Thymus (tissue), 11 donors: Measurements from ENCODE around the gene TEKT3. TPM values are rescaled to one million over a fixed set of nuclear protein-coding genes. Genes with fewer than 3 reads are reported as not detected.

Experiments
- DNase-seq, 9 donors: peaks; one replicate each; pipeline ENCODE4 v3.0.0-alpha.2; 2013; ENCODE audit warnings: low spot score in 9 of 9, low read depth in 6 of 9, missing footprints in 1 of 9
- H3K27ac ChIP-seq, 2 donors: one replicate each; pipeline ENCODE4 v1.5.1; 2013; ENCODE audit warnings: control low read depth in 1 of 2, low read depth in 1 of 2, low read length in 1 of 2, mild to moderate bottlenecking in 1 of 2, moderate library complexity in 1 of 2
- H3K27me3 ChIP-seq, 2 donors: one replicate each; pipeline ENCODE4 v1.5.1; 2013; ENCODE audit warnings: low read length in 1 of 2; ENCODE audit not compliant: control insufficient read depth in 2 of 2, insufficient read depth in 1 of 2
- H3K36me3 ChIP-seq, 2 donors: one replicate each; pipeline ENCODE4 v1.5.1; 2013; ENCODE audit warnings: low read length in 1 of 2, mild to moderate bottlenecking in 1 of 2, moderate library complexity in 1 of 2; ENCODE audit not compliant: control insufficient read depth in 2 of 2, insufficient read depth in 2 of 2
- H3K4me1 ChIP-seq, 2 donors: one replicate each; pipeline ENCODE4 v1.5.1; 2013; ENCODE audit warnings: low read length in 2 of 2; ENCODE audit not compliant: control insufficient read depth in 2 of 2, insufficient read depth in 2 of 2
- H3K4me3 ChIP-seq, 2 donors: one replicate each; pipeline ENCODE4 v1.5.1; 2013; ENCODE audit warnings: low read length in 2 of 2, control low read depth in 1 of 2, mild to moderate bottlenecking in 1 of 2
- H3K9me3 ChIP-seq, 2 donors: one replicate each; pipeline ENCODE4 v1.5.1; 2013; ENCODE audit warnings: low read length in 1 of 2, mild to moderate bottlenecking in 1 of 2; ENCODE audit not compliant: control insufficient read depth in 2 of 2, insufficient read depth in 1 of 2
- WGBS: extraction: QIAGEN DNeasy Blood & Tissue Kit; methylation state at CpG from one replicate; pipeline ENCODE4 v1.1.7; 2013; 5-methylcytosine and 5-hydroxymethylcytosine counted together
- polyA plus RNA-seq: library from polyadenylated mRNA; stranded (reverse); fragments of 200-250 nt; gene quantifications from one replicate; pipeline ENCODE4 v1.2.3, GENCODE V29; 2013
- total RNA-seq: library from RNA; stranded (reverse); fragments of 120-200 nt; gene quantifications from one replicate; pipeline ENCODE4 v1.2.4, GENCODE V29; 2013
- donor health status: healthy.

TEKT3 gene
- total and polyA plus RNA-seq, 2 donors, result 0.38 to 0.64 TPM

DNA sequence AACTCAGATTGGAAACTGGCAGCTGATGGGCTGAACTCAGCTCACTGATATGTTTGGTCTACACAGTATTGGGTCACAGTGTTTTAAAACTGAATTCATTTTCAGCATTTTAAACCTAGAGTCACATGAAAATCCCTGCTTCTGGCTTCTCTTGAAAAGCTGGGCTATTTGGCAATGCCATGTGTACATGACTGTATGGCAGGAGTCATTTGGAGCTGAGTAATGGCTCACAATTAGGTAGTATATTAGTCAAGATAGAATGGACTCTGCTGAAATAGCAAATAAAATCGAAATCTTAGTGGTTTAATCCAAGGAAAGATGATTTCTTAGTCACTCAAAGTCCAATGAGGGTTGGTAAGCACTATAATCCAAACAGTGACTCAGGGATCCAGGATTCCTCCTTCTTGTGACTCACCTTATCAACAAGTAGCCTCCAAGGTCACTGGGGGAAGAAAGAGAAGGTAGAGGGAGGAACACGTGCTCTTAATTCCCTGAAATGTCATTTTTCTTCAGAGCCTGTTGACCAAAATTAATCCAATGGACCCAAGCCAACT lies 62.4 kb downstream of the TEKT3 start:
- WGBS, result 67% methylated on average over 2 of the region's 2 CpGs
- H3K9me3 ChIP-seq, result no peaks in the 10 kb centered on the region
- no peaks in the 10 kb centered on the region for H3K4me1 ChIP-seq
- no peaks in the 10 kb centered on the region for H3K36me3 ChIP-seq
- no peak overlapping the region for H3K27ac ChIP-seq
- H3K27me3 ChIP-seq, result peaks cover 0 to 2% of the 10 kb centered on the region in 2 donors
- DNase-seq, result no peak
- H3K4me3 ChIP-seq, result no peak overlapping the region

DNA sequence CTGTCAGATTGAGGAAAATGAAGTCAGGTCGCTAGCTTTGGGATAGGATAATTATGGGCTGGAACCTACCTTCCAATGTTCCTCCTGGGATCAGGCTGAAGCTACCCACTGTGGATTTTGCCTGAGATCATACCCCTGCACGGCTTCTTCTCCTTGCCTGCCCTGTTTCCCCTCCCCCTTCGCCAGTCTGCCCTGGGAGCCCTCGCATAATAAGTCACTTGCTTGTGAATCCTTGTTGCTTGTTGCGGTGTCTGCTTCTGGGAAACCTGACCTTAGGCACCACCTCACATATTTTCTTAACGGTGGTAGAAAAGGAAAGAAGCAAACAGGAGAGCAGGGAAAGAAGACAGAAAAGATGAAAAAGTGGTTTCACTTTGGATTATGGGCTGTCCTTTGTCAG lies 63.0 kb downstream of the TEKT3 start:
- Histone ChIP-seq H3K36me3 (no peaks in the 10 kb centered on the region), H3K27ac (no peak overlapping the region), H3K9me3 (no peaks in the 10 kb centered on the region), H3K4me3 (no peak overlapping the region), H3K4me1 (no peaks in the 10 kb centered on the region), H3K27me3 (peaks cover 0 to 2% of the 10 kb centered on the region in 2 donors)
- DNase-seq, result no peak
- WGBS, result 45% methylated on average over 6 of the region's 6 CpGs

DNA sequence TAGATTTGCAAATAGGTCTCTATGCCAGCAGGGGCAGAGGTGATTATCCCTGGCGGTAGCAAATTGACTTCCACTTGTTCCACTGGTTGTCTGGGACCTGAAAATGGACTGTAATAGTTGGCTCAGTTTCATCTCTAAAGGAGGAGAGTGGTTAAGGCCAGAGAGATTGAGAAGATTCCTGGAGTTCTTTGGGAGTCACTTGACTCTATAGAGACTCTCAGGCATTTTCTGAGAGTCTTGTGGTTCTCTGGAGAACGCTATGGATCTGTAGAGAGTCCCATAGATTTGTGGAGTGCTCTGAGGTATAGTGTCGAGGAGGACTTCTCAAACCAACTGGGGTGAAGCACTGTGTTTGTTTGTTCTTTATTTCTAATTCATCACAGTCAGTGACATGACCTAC lies 67.4 kb downstream of the TEKT3 start:
- Histone ChIP-seq H3K36me3 (no peaks in the 10 kb centered on the region), H3K27ac (no peak overlapping the region), H3K9me3 (no peaks in the 10 kb centered on the region), H3K4me3 (no peak overlapping the region), H3K4me1 (no peaks in the 10 kb centered on the region), H3K27me3 (peaks cover 0 to 5% of the 10 kb centered on the region in 2 donors)
- no peak for DNase-seq
- WGBS, result 90% methylated on average over 3 of the region's 3 CpGs

DNA sequence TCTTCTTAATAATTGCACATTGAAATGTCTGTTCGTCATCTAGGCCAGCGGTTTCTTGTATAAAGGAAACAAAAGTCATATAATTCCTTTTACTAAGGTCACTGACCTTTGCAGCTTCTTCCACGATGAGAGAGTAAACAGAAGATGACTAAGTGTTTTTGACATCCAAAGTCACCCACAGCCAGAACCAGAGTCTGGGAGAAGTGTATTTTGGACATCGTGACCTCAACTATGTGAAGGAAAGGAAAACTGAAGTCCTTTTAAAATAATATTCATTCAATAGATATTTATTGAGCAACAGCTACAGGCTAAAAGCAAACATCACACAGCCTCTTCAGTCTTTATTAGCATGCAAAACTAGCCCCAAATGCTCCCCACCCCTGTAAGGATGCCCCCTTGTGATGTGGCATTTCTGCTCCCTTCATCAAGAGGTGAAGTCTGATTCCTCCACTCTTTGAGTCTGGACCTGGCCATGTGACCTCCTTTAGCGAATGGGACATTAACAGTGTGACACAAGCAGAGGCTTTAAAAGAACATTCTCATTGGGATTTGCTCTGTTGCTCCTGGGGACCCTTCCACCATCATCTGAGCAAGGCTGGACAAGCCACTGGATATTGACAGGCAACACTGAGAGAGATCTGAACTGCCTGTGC lies 68.1 kb downstream of the TEKT3 start:
- Histone ChIP-seq H3K4me3 (no peak overlapping the region), H3K27ac (no peak overlapping the region), H3K27me3 (peaks cover 0 to 5% of the 10 kb centered on the region in 2 donors), H3K4me1 (no peaks in the 10 kb centered on the region), H3K36me3 (no peaks in the 10 kb centered on the region), H3K9me3 (no peaks in the 10 kb centered on the region)
- DNase-seq, result no peak
- WGBS, result 91% methylated on average over 5 of the region's 5 CpGs

DNA sequence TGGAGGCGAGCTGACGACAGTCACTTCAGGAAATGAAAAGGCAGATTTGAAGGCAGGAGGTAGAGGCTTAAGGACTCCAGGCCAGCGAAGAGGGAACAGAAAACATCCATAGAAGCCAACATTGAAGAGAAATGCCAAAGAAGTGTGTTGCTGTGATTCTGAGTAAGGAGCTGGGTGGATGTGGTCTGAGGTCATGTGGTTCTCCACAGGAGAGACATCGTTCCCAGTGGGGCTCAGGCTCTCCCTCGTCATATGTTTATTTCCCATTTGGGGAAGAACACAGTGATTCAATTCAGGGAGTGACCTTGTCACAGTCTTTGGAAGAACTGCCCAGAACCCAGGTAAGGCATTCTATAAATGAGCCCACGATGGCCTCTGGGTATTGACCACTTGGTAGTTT lies 69.7 kb downstream of the TEKT3 start:
- peaks cover 0 to 7% of the 10 kb centered on the region in 2 donors for H3K27me3 ChIP-seq
- 89% methylated on average over 6 of the region's 6 CpGs for WGBS
- no peaks in the 10 kb centered on the region for H3K4me1 ChIP-seq
- H3K9me3 ChIP-seq, result no peaks in the 10 kb centered on the region
- H3K36me3 ChIP-seq, result no peaks in the 10 kb centered on the region
- H3K27ac ChIP-seq, result no peak overlapping the region
- H3K4me3 ChIP-seq, result no peak overlapping the region
- no peak for DNase-seq

DNA sequence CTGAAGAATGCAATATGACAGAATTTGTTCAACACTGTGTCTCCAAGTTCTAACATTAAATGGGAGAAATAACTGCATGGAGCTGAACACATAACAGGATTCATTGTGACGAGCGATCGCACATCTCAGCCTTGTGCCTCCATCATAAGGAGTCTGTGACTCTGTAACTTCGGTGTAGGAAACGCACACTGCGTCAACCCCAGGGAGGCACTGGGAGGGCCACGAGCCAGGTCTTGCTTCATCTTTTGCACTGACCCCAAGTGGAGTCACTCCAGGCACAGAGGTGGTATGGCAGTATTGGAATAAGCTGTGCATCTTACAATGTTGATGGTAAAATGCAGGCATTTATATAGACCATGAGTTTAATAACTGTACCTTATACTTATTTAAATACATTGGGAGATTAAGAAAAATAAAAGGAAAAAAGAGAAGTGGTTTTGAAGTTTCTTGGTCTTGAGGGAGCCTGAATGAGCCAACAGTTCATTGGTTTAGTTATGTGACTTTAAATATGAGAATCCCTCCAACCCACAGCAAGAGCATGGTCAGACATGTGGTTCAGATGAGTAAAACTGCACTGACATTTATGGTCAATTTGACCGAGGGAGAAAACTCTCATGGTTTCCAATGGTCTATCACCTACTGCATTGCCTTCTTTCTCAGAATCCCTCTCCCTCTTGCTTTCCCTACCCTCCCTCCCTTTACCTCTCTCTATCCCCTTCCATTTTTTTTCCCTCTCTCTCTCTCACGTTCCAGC lies 70.6 kb downstream of the TEKT3 start:
- WGBS, result 94% methylated on average over 9 of the region's 9 CpGs

DNA sequence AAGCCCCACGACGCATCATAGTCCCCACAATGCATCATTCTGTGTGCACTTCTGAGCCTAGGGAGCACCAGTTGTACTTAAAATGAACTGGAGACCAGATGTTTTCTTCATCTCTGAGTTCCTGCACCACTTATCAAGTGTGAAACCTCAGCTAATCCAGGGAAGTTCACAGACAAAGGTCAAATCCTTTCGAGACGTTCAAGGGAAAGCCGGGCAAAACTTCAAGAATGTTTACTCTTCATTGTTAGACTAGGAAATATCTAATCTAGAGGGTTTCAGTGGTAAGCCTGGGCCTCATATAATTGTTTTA lies 71.7 kb downstream of the TEKT3 start:
- Histone ChIP-seq H3K4me1 (no peaks in the 10 kb centered on the region), H3K4me3 (no peak overlapping the region), H3K9me3 (peaks cover 0 to 1% of the 10 kb centered on the region in 2 donors), H3K36me3 (no peaks in the 10 kb centered on the region), H3K27ac (no peak overlapping the region), H3K27me3 (peaks cover 6 to 23% of the 10 kb centered on the region in 2 donors)
- no peak for DNase-seq
- 92% methylated on average over 5 of the region's 5 CpGs for WGBS

More for the DNA sequence above, 70.6 kb downstream of the TEKT3 start:
- Histone ChIP-seq H3K4me1 (no peaks in the 10 kb centered on the region), H3K27ac (no peak overlapping the region), H3K27me3 (peaks cover 0 to 15% of the 10 kb centered on the region in 2 donors), H3K36me3 (no peaks in the 10 kb centered on the region), H3K9me3 (no peaks in the 10 kb centered on the region), H3K4me3 (no peak overlapping the region)
- DNase-seq, result no peak

DNA sequence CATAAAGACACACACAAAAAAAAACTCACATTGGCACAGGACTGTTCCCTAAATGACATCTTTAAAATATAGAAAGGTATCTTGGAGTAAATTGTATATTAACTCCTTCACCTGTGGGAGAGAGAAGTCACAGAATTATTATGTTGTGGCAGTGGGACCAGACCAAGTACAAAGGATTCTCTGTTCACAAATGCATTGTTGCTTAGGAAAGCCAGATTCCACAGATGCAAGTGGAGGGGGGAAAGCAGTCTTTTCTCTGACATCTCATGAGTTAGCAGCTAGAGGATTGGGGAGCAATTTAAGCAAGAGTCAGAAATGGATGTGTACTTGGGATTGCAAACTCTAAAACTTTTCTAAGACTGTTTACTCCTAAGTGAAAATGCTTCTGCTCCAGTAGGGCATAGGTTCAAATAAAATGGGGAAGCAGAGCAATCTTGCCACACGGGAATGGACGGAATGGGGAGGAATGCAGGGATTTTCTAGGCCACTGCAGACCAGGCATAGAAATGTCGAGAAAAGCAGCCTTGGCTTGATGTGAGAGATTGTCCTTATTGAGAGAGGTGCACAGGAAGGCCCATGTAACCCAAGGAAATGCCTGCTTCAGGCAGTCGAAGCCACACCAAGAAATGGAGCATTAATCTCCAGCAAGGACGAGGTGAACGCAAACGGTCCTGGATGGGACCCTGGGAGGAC lies 72.2 kb downstream of the TEKT3 start:
- H3K27ac ChIP-seq, result no peak overlapping the region

DNA sequence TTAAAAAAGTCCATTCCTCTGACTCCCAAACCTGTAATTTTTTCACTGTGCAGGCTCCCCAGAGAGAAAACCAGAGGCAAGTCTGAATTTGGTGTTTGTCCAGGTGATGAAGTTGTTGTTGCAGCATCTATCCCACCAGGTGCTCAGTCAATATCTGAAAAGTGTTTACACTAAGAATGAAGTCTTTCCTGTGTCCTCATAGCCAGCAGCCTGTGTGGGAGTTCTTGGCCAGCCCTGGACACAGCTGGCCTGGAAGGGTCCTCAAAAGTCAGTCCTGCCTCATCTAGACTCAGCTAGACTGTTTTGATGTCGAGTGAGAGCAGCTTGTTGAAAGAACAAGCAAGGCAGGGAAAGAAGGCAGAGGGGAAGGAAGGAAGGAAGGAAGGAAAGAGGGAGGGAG lies 72.9 kb downstream of the TEKT3 start:
- H3K4me1 ChIP-seq, result no peaks in the 10 kb centered on the region
- no peak for DNase-seq
- 52% methylated on average over 1 of the region's 1 CpG for WGBS
- no peaks in the 10 kb centered on the region for H3K36me3 ChIP-seq
- H3K27me3 ChIP-seq, result peaks cover 13 to 34% of the 10 kb centered on the region in 2 donors
- H3K4me3 ChIP-seq, result no peak overlapping the region
- no peak overlapping the region for H3K27ac ChIP-seq
- peaks cover 0 to 1% of the 10 kb centered on the region in 2 donors for H3K9me3 ChIP-seq

More for the DNA sequence above, 72.2 kb downstream of the TEKT3 start:
- no peaks in the 10 kb centered on the region for H3K36me3 ChIP-seq
- H3K4me3 ChIP-seq, result no peak overlapping the region
- 71% methylated on average over 7 of the region's 7 CpGs for WGBS
- H3K4me1 ChIP-seq, result no peaks in the 10 kb centered on the region
- H3K9me3 ChIP-seq, result peaks cover 0 to 1% of the 10 kb centered on the region in 2 donors
- H3K27me3 ChIP-seq, result peaks cover 7 to 27% of the 10 kb centered on the region in 2 donors
- no peak for DNase-seq
